ENCODE measurements around the gene ANXA3. TPM values are rescaled to one million over a fixed set of nuclear protein-coding genes. Genes with fewer than 3 reads are reported as not detected.
A peak's percentile ranks its signal among the peaks of the same experiment; 100 is the strongest.

ANXA3 gene
- polyA plus RNA-seq, 1 of the 3 experiments (the other 2 are of a cell fraction) = 13.8 TPM

DNA sequence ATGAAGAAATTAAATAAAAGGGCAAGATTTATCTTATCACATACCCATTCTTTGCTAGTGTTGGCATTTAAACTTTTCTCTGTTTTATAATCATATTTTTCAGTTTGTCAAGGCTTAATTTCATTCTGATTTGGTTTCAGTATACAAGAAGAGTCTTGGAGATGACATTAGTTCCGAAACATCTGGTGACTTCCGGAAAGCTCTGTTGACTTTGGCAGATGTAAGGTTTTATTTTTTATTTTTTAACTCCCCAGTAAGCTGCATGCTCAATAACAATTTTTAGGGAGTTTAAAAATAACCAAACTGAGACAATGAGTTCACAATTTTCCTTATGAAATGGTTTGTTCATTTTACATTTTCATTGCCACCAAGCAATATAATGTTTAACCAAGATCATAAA lies 39.8 kb downstream of the ANXA3 start:
- ChIA-PET CTCF (interaction anchor here (0.7 to 2.0 kb wide), 2 partner anchors 9 to 273 kb away, joined by 3 to 8 read pairs; no protein-coding TSS in a partner anchor), POLR2A (no interaction called here)
- Histone ChIP-seq H3K4me1 (ENCODE audit: control insufficient read depth in 1 of 2, insufficient read depth in 2 of 2, low read depth in 1 of 2, low read length in 1 of 2) (no peaks in the 10 kb centered on the region), H2AFZ (ENCODE audit: low read depth) (no peak overlapping the region), H4K20me1 (ENCODE audit: insufficient read depth) (no peaks in the 10 kb centered on the region), H3K9me2 (no peaks in the 10 kb centered on the region), H3K9ac (no peak overlapping the region), H3K36me3 (replicated peaks in 1 of 2; ENCODE audit: control insufficient read depth in 1 of 2, insufficient read depth in 2 of 2, low read length in 1 of 2) (peaks cover 0 to 4% of the 10 kb centered on the region in 2 experiments), H3K79me2 (ENCODE audit: insufficient read depth) (no peaks in the 10 kb centered on the region), H3F3A (replicated peaks; ENCODE audit: insufficient read depth) (peaks cover 4% of the 10 kb centered on the region), H3K27me3 (ENCODE audit: insufficient read depth) (no peaks in the 10 kb centered on the region), H3K9me3 (no peaks in the 10 kb centered on the region), H3K4me2 (no peak overlapping the region), H3K27ac (ENCODE audit: low read depth in 2 of 2, low read length in 1 of 2) (no peak overlapping the region), H3K4me3 (ENCODE audit: low read depth in 2 of 2, low read length in 1 of 2) (no peak overlapping the region)
- no peak for DNase-seq
- 72% methylated on average over 2 of the region's 2 CpGs for WGBS (ENCODE audit: low lambda C conversion rate)
- TF ChIP-seq REST (IDR thresholded peaks at IDR 0.05; ENCODE audit: low read depth, low read length) = no peak
- no peak for TF ChIP-seq TCF12 (IDR thresholded peaks at IDR 0.05)
- TF ChIP-seq FOSL2 (IDR thresholded peaks at IDR 0.05; ENCODE audit: borderline replicate concordance, low read depth) = no peak
- TF ChIP-seq, protein P1, sequence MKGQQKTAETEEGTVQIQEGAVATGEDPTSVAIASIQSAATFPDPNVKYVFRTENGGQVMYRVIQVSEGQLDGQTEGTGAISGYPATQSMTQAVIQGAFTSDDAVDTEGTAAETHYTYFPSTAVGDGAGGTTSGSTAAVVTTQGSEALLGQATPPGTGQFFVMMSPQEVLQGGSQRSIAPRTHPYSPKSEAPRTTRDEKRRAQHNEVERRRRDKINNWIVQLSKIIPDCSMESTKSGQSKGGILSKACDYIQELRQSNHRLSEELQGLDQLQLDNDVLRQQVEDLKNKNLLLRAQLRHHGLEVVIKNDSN (IDR thresholded peaks at IDR 0.05; ENCODE audit: borderline replicate concordance, low read depth) = no peak

DNA sequence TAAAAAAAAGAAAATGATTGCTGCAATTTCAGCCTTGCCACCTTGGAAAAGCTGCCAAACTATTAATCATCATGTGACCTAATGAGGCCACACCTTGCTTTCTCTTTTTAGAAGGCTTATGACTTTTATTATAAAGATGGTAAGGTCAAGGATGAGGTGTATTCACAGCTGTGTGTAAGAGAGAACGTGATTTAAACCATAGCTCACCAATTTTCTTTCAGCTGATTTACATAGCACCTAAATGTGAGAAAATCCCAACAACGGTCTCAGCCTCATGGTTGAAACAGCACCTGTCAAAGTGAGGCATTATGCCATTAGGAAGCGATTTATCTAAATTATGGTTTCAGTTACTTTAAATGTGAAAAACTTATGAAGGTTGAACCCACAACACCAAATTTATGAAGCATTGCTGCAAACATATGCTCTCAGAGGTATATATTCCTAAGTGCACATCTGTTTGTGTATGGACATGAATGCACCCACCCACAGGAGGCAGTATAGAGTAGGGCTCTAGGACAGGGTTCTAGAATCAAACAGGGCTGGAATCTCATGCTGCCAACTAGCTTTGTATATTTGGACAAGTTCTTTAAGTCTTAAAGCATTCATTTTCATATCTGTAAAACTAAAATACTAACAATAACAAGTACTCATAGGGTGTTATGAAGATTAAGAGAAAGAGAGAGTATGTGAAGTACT lies 40.7 kb downstream of the ANXA3 start:
- Histone ChIP-seq H3K9me2 (no peaks in the 10 kb centered on the region), H3K9me3 (no peaks in the 10 kb centered on the region), H4K20me1 (ENCODE audit: insufficient read depth) (no peaks in the 10 kb centered on the region), H3K27ac (ENCODE audit: low read depth in 2 of 2, low read length in 1 of 2) (no peak overlapping the region), H3K4me2 (no peak overlapping the region), H3K36me3 (replicated peaks in 1 of 2; ENCODE audit: control insufficient read depth in 1 of 2, insufficient read depth in 2 of 2, low read length in 1 of 2) (no peaks in the 10 kb centered on the region), H2AFZ (ENCODE audit: low read depth) (no peak overlapping the region), H3K79me2 (ENCODE audit: insufficient read depth) (no peaks in the 10 kb centered on the region), H3K27me3 (ENCODE audit: insufficient read depth) (no peaks in the 10 kb centered on the region), H3F3A (replicated peaks; ENCODE audit: insufficient read depth) (peaks cover 4% of the 10 kb centered on the region), H3K9ac (no peak overlapping the region), H3K4me3 (ENCODE audit: low read depth in 2 of 2, low read length in 1 of 2) (no peak overlapping the region), H3K4me1 (ENCODE audit: control insufficient read depth in 1 of 2, insufficient read depth in 2 of 2, low read depth in 1 of 2, low read length in 1 of 2) (no peaks in the 10 kb centered on the region)
- TF ChIP-seq USF2 (IDR thresholded peaks at IDR 0.05; ENCODE audit: borderline replicate concordance, low read depth, low read length) (no peak), CTCF (IDR thresholded peaks at IDR 0.05) (peak; percentile 44)
- peak; percentile 3 for DNase-seq
- WGBS (ENCODE audit: low lambda C conversion rate) = 90% methylated on average over 3 of the region's 3 CpGs
- ChIA-PET POLR2A (no interaction called here), CTCF (interaction anchor here (0.7 to 2.0 kb wide), 2 partner anchors 9 to 272 kb away, joined by 3 to 8 read pairs; no protein-coding TSS in a partner anchor)
